Neural progenitor cell (in vitro differentiated cells): ENCODE results near the gene FER1L5.

Experiments used
- CTCF ChIP-seq: fragments of 200-600 bp; sonication (generic); IDR thresholded peaks from 2 replicates; pipeline ENCODE4 v1.5.1; 2017; ENCODE audit warnings: antibody characterized with exemption, mild to moderate bottlenecking
- EZH2phosphoT487 ChIP-seq: fragments of 200-600 bp; sonication (generic); IDR thresholded peaks from 2 replicates; pipeline ENCODE4 v1.6.1; 2017; ENCODE audit warnings: antibody characterized with exemption

- TF ChIP-seq CTCF (no peak), EZH2phosphoT487 (no peak)
Measured at GRCh38 chr2:96694816-96695455, 52.4 kb downstream of the FER1L5 start.
